Measurements from ENCODE around the gene CPED1. TPM values are rescaled to one million over a fixed set of nuclear protein-coding genes. Genes with fewer than 3 reads are reported as not detected.

Gene CPED1
- total RNA-seq, 1 experiment from 2014 or later = 0.13 TPM

DNA sequence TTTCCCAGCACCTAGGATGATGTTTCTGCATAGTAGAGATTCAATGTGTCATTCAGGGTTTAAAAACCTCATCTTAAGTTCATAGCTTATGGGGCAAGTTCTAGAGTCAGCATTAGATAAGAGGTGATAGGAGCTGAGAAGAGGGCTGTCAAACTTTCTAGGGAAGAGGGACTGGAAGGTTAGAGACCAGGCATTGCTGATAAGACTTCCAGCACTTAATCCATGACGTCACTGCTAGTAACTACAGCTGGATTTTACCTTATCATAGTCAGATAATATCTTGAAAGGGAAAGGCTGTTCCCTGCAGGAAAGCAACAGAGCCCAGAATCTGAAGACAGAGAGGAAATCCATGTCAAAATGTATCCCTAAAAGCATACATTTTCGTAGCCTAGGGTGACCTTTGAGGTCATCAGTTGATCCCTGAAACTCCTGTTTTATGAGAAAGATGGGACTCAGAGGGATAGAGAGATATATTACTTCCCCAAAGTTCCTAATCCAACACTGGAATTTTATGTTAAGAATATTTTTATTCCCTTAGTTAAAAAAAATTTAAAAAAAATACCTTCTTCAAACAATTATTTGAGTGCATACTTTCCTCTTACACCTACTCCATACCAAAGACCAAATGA, 3.3 kb upstream of the CPED1 start:
- Histone ChIP-seq H3K4me1 (ENCODE audit: insufficient read depth, low read length) (no peaks in the 10 kb centered on the region), H4K5ac (ENCODE audit: insufficient read length, low read depth, low read length) (no peak overlapping the region), H3K4ac (ENCODE audit: low read depth, low read length) (no peak overlapping the region), H3K9me3 (ENCODE audit: control insufficient read depth, low read depth, low read length) (no peaks in the 10 kb centered on the region), H2BK5ac (ENCODE audit: insufficient read length, low read length) (no peak overlapping the region), H2AK5ac (ENCODE audit: insufficient read length, low read length) (no peak overlapping the region), H2AFZ (ENCODE audit: low read length) (no peak overlapping the region), H2BK15ac (ENCODE audit: low read depth, low read length) (no peak overlapping the region), H3K4me2 (ENCODE audit: insufficient read depth, insufficient read length, low read length) (no peak overlapping the region), H3T11ph (ENCODE audit: low read length) (no peak overlapping the region), H3K9ac (ENCODE audit: extremely low read depth, insufficient read length, low read length) (no peak overlapping the region), H3K23me2 (ENCODE audit: insufficient read length, low read depth, low read length, poor library complexity, severe bottlenecking) (peaks cover 4% of the 10 kb centered on the region), H3K56ac (ENCODE audit: insufficient read length, low read depth, low read length) (no peak overlapping the region), H2BK12ac (ENCODE audit: insufficient read length, low read depth, low read length) (no peak overlapping the region), H2BK20ac (ENCODE audit: low read depth, low read length, poor library complexity, severe bottlenecking) (no peak overlapping the region), H3K18ac (ENCODE audit: insufficient read length, low read depth, low read length) (no peak overlapping the region), H3K14ac (ENCODE audit: insufficient read depth, low read length) (no peak overlapping the region), H4K20me1 (ENCODE audit: control insufficient read depth, insufficient read depth, insufficient read length) (no peaks in the 10 kb centered on the region), H2BK120ac (ENCODE audit: low read depth, low read length, poor library complexity, severe bottlenecking) (no peak overlapping the region), H3K23ac (ENCODE audit: insufficient read length, low read depth, low read length) (no peak overlapping the region), H4K8ac (replicated peaks; ENCODE audit: insufficient read length, low read depth, low read length) (no peak overlapping the region), H4K91ac (ENCODE audit: insufficient read length, low read depth, low read length) (no peak overlapping the region), H3K79me2 (ENCODE audit: insufficient read depth, low read length) (no peaks in the 10 kb centered on the region), H3K27me3 (ENCODE audit: insufficient read depth, low read length) (peaks cover 3% of the 10 kb centered on the region; the same call in 1 of the 2 replicates), H3K27ac (ENCODE audit: insufficient read length, low read depth, low read length) (no peak overlapping the region), H3K79me1 (ENCODE audit: insufficient read depth, low read depth, low read length, poor library complexity, severe bottlenecking) (no peaks in the 10 kb centered on the region)
- Mint-ChIP-seq H3K27ac (no peak overlapping the region), H3K4me1 (peaks cover 14% of the 10 kb centered on the region in 2 experiments), H3K9me3 (no peaks in the 10 kb centered on the region), H3K4me3 (no peak overlapping the region), H3K27me3 (ENCODE audit: low read depth) (peaks cover 28% of the 10 kb centered on the region), H3K36me3 (ENCODE audit: insufficient read depth in 1 of 3, low read depth in 3 of 3) (no peaks in the 10 kb centered on the region)
- no peak for DNase-seq
- WGBS (ENCODE audit: extremely low coverage, insufficient read length, low lambda C conversion rate) = no CpG with 5 or more reads among the region's 2 CpGs
- TF ChIP-seq, protein P1, sequence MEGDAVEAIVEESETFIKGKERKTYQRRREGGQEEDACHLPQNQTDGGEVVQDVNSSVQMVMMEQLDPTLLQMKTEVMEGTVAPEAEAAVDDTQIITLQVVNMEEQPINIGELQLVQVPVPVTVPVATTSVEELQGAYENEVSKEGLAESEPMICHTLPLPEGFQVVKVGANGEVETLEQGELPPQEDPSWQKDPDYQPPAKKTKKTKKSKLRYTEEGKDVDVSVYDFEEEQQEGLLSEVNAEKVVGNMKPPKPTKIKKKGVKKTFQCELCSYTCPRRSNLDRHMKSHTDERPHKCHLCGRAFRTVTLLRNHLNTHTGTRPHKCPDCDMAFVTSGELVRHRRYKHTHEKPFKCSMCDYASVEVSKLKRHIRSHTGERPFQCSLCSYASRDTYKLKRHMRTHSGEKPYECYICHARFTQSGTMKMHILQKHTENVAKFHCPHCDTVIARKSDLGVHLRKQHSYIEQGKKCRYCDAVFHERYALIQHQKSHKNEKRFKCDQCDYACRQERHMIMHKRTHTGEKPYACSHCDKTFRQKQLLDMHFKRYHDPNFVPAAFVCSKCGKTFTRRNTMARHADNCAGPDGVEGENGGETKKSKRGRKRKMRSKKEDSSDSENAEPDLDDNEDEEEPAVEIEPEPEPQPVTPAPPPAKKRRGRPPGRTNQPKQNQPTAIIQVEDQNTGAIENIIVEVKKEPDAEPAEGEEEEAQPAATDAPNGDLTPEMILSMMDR (conservative IDR thresholded peaks at IDR 0.05) = no peak

All from H9 (cell line).